NCI-H2107 treated with DMSO at 0.1 percent for 48 hours (cell line): ENCODE data around the gene YTHDF1.
A peak's percentile ranks its signal among the peaks of the same experiment; 100 is the strongest.
"Not testable (repeated sequence)": the region's sequence is repeated elsewhere in the genome, so short reads cannot be mapped to it uniquely, and the experiment has no call there.

ENCODE experiments used
- DNase-seq: peaks from one replicate; lab custom pipeline; 2025; ENCODE audit not compliant: unreplicated experiment; lab: John Stamatoyannopoulos, UW

YTHDF1 gene

GRCh38 chr20:63227260-63227659 lies 11.3 kb upstream of the YTHDF1 start:
- no peak for DNase-seq

GRCh38 chr20:63226042-63226943 lies 10.4 kb upstream of the YTHDF1 start:
- DNase-seq: no peak

- peak; percentile 54 for DNase-seq
Measured at GRCh38 chr20:63225082-63225454, 9.1 kb upstream of the YTHDF1 start.

- no peak for DNase-seq
Measured at GRCh38 chr20:63224412-63225081, 8.6 kb upstream of the YTHDF1 start.

DNA sequence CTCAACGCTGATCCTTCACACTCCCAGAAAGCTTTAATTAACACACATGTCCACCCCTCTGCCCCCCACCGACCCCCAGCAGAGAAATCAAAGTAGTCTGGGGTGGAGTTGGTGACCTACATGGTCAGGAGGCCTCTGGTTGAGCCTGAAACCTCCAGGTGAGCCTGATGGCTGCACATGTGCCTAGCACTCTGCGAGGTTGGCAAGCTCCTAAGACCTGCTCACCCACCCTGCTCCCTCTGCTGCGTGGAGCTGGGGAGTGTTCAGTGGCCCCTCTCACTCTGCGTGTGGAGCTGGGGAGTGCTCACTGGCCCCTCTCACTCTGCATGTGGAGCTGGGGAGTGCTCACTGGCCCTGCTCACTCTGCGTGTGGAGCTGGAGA lies 7.9 kb upstream of the YTHDF1 start:
- no peak for DNase-seq

- DNase-seq: no peak
Measured at GRCh38 chr20:63223121-63223825, 7.3 kb upstream of the YTHDF1 start.

- no peak for DNase-seq
Measured at GRCh38 chr20:63222541-63222940, 6.6 kb upstream of the YTHDF1 start.

DNA sequence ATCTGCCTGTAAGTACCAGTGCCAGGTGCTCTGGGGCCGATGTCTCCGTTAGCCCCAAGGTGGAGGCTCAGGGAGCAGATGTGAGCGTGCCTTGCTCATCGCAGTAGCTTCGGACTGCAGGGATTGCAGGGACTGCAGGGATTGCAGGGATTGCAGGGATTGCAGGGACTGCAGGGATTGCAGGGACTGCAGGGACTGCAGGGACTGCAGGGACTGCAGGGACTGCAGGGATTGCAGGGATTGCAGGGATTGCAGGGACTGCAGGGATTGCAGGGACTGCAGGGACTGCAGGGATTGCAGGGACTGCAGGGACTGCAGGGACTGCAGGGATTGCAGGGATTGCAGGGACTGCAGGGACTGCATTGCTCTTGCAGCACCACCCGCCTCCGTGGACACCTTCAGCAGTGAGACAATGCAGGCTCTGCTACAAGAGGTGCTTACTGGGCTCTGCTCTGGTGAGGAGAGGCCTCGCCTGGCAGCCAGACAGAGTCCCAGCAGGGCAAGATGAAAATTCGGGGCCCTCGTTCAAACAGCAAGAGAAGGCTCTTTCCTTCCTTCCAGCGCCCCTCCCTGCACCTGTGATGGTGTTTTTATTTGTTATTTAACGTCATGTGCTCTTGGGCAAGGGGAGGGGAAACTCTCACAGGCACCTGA lies 5.6 kb upstream of the YTHDF1 start:
- not testable (repeated sequence) for DNase-seq

GRCh38 chr20:63220696-63221399 lies 4.9 kb upstream of the YTHDF1 start:
- DNase-seq: no peak

GRCh38 chr20:63219866-63220521 lies 4.1 kb upstream of the YTHDF1 start:
- no peak for DNase-seq

GRCh38 chr20:63219447-63219821 lies 3.5 kb upstream of the YTHDF1 start:
- DNase-seq: no peak

- DNase-seq: no peak
Measured at GRCh38 chr20:63218701-63219446, 2.9 kb upstream of the YTHDF1 start.

- no peak for DNase-seq
Measured at GRCh38 chr20:63217706-63218105, 1.8 kb upstream of the YTHDF1 start.

GRCh38 chr20:63216849-63217471 lies 1.0 kb upstream of the YTHDF1 start:
- no peak for DNase-seq

GRCh38 chr20:63215101-63216040 lies 560 bp downstream of the YTHDF1 start:
- no peak for DNase-seq

DNA sequence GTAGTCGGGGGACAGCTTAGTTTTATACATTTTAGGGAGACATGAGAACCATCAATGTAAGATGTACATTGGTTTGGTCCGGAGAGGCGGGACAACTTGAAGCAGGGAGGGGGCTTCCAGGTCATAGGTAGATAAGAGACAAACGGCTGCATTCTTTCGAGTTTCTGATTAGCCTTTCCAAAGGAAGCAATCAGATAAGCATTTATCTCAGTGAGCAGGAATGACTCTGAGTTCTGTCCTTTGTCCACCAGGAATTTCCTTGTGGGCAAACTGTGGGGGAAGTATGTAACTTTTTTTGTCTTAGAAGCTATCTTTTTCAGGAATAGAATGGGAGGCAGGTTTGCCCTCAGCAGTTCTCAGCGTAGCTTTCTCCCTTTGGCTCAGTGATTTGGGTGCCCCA lies 1.4 kb downstream of the YTHDF1 start:
- no peak for DNase-seq

GRCh38 chr20:63212792-63213191 lies 3.1 kb downstream of the YTHDF1 start:
- no peak for DNase-seq

DNA sequence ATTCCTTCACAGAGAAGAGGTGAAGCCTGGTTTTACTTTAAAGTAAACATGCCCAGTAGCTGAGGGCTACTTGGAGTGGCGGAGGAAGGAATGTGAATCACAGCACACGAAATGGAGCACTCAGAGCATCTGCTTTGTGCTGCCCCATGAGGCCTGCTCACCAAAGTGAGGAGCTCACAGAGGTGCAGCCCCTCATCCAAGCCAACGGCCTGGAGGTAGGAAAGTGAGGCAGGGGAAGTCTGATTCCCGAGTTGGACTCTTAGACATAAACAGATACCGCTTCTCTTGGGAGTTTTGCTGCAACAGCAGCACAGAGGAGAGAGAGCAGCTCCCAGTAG lies 3.6 kb downstream of the YTHDF1 start:
- DNase-seq: no peak
